HepG2 (cell line): Measurements from ENCODE around the gene SPON2. TPM values are rescaled to one million over a fixed set of nuclear protein-coding genes. Genes with fewer than 3 reads are reported as not detected.

Experiments
- GPN1 ChIP-seq: sonication (generic); formaldehyde crosslinking; IDR thresholded peaks from 2 replicates; pipeline ENCODE4 v1.5.1; 2020; ENCODE audit warnings: missing genetic modification reagents, borderline replicate concordance
- GZF1 ChIP-seq: sonication (generic); formaldehyde crosslinking; IDR thresholded peaks from 2 replicates; pipeline ENCODE4 v1.5.1; 2020; ENCODE audit warnings: mild to moderate bottlenecking, missing genetic modification reagents
- MZF1 ChIP-seq: sonication (generic); formaldehyde crosslinking; IDR thresholded peaks from 2 replicates; pipeline ENCODE4 v1.8.1; 2023; ENCODE audit warnings: mild to moderate bottlenecking, missing genetic modification reagents, borderline replicate concordance
- NFE2 ChIP-seq: sonication (generic); formaldehyde crosslinking; IDR thresholded peaks from 2 replicates; pipeline ENCODE4 v1.4.0; 2020; ENCODE audit warnings: missing genetic modification reagents
- YEATS4 ChIP-seq: sonication (generic); formaldehyde crosslinking; IDR thresholded peaks from 2 replicates; pipeline ENCODE4 v1.4.0; 2020; ENCODE audit warnings: missing genetic modification reagents, borderline replicate concordance
- ZNF282 ChIP-seq: fragments of 450-650 bp; IDR thresholded peaks from 2 replicates; pipeline ENCODE4 v1.6.1; 2018; ENCODE audit not compliant: partially characterized antibody
- ZNF747 ChIP-seq: sonication (generic); formaldehyde crosslinking; IDR thresholded peaks from 2 replicates; pipeline ENCODE4 v1.8.1; 2023; ENCODE audit warnings: missing genetic modification reagents, mild to moderate bottlenecking, borderline replicate concordance
- polyA plus RNA-seq, 8 experiments: library from polyadenylated mRNA; depleted of rRNA in 3 of 8; stranded (reverse) in 7 of 8; unstranded in 1 of 8; fragments of >200 nt; fragmentation: Illumina TruSeq in 4 of 8; extraction: Trizol in 4 of 8; gene quantifications; 2 replicates each; pipeline versions ENCODE4 v1.2.1 to v1.2.3, GENCODE V29; 2011 to 2016; ENCODE audit warnings: low read depth in 4 of 8, missing spikeins in 1 of 8, mixed read lengths in 1 of 8; ENCODE audit not compliant: insufficient read depth in 1 of 8
- total RNA-seq, 5 experiments: library from RNA; depleted of rRNA; stranded (reverse); fragments of >200 nt; fragmentation: Illumina TruSeq; extraction: Trizol; gene quantifications; 2 replicates each; pipeline ENCODE4 v1.2.3, GENCODE V29; 2016; ENCODE audit warnings: low read depth in 1 of 5
- TF ChIP-seq, protein P1 (sequence below): sonication (generic); formaldehyde crosslinking; IDR thresholded peaks from one replicate; pipeline ENCODE4 v1.5.1; 2020; ENCODE audit warnings: mild to moderate bottlenecking, missing genetic modification reagents; ENCODE audit errors: not compliant biosample characterization
- TF ChIP-seq, protein P2 (sequence below): sonication (generic); formaldehyde crosslinking; IDR thresholded peaks from 2 replicates; pipeline ENCODE4 v1.4.0; 2020; ENCODE audit warnings: missing genetic modification reagents, borderline replicate concordance
- TF ChIP-seq, protein P3 (sequence below): IDR thresholded peaks from 2 replicates; pipeline ENCODE4 v1.6.1; 2016; ENCODE audit warnings: missing biosample characterization, missing genetic modification reagents, low read depth
- TF ChIP-seq, protein P4 (sequence below): sonication (generic); formaldehyde crosslinking; IDR thresholded peaks from 2 replicates; pipeline ENCODE4 v1.8.1; 2022; ENCODE audit warnings: low read depth, mild to moderate bottlenecking, missing genetic modification reagents
- TF ChIP-seq, protein P5 (sequence below): sonication (generic); formaldehyde crosslinking; IDR thresholded peaks from 2 replicates; pipeline ENCODE4 v1.5.1; 2020; ENCODE audit warnings: mild to moderate bottlenecking, moderate library complexity, missing genetic modification reagents

Gene SPON2
- total and polyA plus RNA-seq, 2 of the 13 experiments (the other 11 are each of a cell fraction or from before 2014, with no cell fraction given): 17.4 to 55.2 TPM

DNA sequence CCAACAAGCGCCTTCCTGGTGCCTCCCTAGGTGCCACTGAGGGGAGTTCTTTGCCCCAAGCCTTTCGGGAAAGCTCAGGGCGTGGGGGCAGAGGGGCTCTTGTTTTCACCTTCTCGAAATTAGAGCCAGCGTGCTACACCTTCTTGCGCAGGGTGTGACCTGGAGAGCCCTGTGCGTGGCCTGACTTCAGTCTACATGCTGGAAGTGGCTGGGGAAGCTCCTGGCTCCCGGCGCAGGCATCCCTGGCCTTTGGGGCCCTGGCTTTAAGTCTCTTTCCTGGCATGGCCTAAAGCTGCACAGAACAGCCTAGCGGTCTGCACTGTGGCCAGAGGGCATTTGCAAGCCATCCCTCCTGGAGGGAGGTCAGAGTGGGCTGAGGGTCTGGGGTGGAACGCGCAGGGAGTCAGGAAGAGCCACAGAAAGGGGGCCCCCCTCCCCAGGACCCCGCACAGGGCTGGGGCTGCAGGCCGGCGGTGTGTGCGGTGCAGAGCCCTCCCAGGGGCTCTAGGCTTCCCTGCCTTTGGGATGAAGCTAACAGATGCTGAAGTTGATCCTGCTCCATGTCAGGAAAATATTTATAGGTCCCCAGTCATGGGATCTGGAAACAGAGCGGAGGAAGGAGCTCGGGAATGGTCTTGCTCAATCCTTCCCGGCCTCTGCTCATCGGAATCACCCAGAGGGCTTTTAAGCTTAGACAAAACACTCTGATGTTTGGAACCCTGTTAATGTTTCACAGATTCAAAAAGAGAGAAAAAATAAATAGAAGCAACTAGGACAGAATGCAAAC is 781 bp upstream of the SPON2 start (continued):
- TF ChIP-seq, protein P1, sequence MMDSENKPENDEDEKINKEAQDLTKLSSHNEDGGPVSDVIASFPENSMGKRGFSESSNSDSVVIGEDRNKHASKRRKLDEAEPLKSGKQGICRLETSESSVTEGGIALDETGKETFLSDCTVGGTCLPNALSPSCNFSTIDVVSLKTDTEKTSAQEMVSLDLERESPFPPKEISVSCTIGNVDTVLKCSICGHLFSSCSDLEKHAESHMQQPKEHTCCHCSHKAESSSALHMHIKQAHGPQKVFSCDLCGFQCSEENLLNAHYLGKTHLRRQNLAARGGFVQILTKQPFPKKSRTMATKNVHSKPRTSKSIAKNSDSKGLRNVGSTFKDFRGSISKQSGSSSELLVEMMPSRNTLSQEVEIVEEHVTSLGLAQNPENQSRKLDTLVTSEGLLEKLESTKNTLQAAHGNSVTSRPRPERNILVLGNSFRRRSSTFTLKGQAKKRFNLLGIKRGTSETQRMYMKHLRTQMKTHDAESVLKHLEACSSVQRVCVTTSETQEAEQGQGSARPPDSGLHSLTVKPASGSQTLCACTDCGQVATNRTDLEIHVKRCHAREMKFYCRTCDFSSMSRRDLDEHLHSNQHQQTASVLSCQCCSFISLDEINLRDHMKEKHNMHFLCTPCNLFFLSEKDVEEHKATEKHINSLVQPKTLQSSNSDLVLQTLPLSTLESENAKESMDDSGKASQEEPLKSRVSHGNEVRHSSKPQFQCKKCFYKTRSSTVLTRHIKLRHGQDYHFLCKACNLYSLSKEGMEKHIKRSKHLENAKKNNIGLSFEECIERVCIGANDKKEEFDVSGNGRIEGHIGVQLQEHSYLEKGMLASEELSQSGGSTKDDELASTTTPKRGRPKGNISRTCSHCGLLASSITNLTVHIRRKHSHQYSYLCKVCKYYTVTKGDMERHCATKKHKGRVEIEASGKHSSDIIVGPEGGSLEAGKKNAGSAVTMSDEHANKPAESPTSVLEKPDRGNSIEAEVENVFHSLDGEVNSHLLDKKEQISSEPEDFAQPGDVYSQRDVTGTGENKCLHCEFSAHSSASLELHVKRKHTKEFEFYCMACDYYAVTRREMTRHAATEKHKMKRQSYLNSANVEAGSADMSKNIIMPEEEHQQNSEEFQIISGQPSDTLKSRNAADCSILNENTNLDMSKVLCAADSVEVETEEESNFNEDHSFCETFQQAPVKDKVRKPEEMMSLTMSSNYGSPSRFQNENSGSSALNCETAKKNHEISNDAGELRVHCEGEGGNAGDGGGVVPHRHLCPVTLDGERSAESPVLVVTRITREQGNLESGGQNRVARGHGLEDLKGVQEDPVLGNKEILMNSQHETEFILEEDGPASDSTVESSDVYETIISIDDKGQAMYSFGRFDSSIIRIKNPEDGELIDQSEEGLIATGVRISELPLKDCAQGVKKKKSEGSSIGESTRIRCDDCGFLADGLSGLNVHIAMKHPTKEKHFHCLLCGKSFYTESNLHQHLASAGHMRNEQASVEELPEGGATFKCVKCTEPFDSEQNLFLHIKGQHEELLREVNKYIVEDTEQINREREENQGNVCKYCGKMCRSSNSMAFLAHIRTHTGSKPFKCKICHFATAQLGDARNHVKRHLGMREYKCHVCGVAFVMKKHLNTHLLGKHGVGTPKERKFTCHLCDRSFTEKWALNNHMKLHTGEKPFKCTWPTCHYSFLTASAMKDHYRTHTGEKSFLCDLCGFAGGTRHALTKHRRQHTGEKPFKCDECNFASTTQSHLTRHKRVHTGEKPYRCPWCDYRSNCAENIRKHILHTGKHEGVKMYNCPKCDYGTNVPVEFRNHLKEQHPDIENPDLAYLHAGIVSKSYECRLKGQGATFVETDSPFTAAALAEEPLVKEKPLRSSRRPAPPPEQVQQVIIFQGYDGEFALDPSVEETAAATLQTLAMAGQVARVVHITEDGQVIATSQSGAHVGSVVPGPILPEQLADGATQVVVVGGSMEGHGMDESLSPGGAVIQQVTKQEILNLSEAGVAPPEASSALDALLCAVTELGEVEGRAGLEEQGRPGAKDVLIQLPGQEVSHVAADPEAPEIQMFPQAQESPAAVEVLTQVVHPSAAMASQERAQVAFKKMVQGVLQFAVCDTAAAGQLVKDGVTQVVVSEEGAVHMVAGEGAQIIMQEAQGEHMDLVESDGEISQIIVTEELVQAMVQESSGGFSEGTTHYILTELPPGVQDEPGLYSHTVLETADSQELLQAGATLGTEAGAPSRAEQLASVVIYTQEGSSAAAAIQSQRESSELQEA (CRISPR knock-in tag): no peak
- TF ChIP-seq, protein P2, sequence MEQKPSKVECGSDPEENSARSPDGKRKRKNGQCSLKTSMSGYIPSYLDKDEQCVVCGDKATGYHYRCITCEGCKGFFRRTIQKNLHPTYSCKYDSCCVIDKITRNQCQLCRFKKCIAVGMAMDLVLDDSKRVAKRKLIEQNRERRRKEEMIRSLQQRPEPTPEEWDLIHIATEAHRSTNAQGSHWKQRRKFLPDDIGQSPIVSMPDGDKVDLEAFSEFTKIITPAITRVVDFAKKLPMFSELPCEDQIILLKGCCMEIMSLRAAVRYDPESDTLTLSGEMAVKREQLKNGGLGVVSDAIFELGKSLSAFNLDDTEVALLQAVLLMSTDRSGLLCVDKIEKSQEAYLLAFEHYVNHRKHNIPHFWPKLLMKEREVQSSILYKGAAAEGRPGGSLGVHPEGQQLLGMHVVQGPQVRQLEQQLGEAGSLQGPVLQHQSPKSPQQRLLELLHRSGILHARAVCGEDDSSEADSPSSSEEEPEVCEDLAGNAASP (CRISPR knock-in tag): peak; percentile 0; the same call in 1 of the 2 replicates
- no peak for TF ChIP-seq GZF1 (CRISPR knock-in tag)
- TF ChIP-seq, protein P3, sequence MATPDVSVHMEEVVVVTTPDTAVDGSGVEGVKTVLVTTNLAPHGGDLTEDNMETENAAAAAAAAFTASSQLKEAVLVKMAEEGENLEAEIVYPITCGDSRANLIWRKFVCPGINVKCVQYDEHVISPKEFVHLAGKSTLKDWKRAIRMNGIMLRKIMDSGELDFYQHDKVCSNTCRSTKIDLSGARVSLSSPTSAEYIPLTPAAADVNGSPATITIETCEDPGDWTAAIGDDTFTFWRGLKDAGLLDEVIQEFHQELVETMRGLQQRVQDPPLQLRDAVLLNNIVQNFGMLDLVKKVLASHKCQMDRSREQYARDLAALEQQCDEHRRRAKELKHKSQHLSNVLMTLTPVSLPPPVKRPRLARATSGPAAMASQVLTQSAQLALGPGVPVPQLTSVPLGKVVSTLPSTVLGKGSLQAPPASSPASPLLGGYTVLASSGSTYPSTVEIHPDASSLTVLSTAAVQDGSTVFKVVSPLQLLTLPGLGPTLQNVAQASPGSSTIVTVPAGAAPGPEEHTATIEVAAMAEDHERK: no peak
- TF ChIP-seq NFE2 (CRISPR knock-in tag): no peak
- TF ChIP-seq, protein P4, sequence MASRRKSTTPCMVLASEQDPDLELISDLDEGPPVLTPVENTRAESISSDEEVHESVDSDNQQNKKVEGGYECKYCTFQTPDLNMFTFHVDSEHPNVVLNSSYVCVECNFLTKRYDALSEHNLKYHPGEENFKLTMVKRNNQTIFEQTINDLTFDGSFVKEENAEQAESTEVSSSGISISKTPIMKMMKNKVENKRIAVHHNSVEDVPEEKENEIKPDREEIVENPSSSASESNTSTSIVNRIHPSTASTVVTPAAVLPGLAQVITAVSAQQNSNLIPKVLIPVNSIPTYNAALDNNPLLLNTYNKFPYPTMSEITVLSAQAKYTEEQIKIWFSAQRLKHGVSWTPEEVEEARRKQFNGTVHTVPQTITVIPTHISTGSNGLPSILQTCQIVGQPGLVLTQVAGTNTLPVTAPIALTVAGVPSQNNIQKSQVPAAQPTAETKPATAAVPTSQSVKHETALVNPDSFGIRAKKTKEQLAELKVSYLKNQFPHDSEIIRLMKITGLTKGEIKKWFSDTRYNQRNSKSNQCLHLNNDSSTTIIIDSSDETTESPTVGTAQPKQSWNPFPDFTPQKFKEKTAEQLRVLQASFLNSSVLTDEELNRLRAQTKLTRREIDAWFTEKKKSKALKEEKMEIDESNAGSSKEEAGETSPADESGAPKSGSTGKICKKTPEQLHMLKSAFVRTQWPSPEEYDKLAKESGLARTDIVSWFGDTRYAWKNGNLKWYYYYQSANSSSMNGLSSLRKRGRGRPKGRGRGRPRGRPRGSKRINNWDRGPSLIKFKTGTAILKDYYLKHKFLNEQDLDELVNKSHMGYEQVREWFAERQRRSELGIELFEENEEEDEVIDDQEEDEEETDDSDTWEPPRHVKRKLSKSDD (CRISPR knock-in tag): no peak
- TF ChIP-seq GPN1 (CRISPR knock-in tag): no peak
- TF ChIP-seq YEATS4: no peak
- TF ChIP-seq, protein P5, sequence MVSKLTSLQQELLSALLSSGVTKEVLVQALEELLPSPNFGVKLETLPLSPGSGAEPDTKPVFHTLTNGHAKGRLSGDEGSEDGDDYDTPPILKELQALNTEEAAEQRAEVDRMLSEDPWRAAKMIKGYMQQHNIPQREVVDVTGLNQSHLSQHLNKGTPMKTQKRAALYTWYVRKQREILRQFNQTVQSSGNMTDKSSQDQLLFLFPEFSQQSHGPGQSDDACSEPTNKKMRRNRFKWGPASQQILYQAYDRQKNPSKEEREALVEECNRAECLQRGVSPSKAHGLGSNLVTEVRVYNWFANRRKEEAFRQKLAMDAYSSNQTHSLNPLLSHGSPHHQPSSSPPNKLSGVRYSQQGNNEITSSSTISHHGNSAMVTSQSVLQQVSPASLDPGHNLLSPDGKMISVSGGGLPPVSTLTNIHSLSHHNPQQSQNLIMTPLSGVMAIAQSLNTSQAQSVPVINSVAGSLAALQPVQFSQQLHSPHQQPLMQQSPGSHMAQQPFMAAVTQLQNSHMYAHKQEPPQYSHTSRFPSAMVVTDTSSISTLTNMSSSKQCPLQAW (CRISPR knock-in tag): peak; percentile 55; the same call in 1 of the 2 replicates
- TF ChIP-seq MZF1 (CRISPR knock-in tag): no peak
- no peak for TF ChIP-seq ZNF282
- TF ChIP-seq ZNF747 (CRISPR knock-in tag): no peak
